HUES6 (cell line): ENCODE data around the gene NR2F1.
A peak's percentile ranks its signal among the peaks of the same experiment; 100 is the strongest.

Experiments used
- H3K27ac ChIP-seq: 2 replicates; pipeline ENCODE4 v1.7.0; 2013; ENCODE audit warnings: low read depth, mild to moderate bottlenecking, low read length, inconsistent platforms
- H3K27me3 ChIP-seq: 2 replicates; pipeline ENCODE4 v1.6.1; 2013; ENCODE audit warnings: low read length; ENCODE audit not compliant: control insufficient read depth, insufficient read depth
- H3K36me3 ChIP-seq: 2 replicates; pipeline ENCODE4 v1.6.1; 2013; ENCODE audit warnings: low read length; ENCODE audit not compliant: control insufficient read depth, insufficient read depth
- H3K4me1 ChIP-seq: 2 replicates; pipeline ENCODE4 v1.6.1; 2013; ENCODE audit warnings: low read length; ENCODE audit not compliant: control insufficient read depth, insufficient read depth
- H3K4me3 ChIP-seq: 2 replicates; pipeline ENCODE4 v1.5.1; 2013; ENCODE audit warnings: low read depth, low read length
- H3K9ac ChIP-seq: one replicate; pipeline ENCODE4 v1.6.1; 2013; ENCODE audit warnings: mild to moderate bottlenecking, low read length
- H3K9me3 ChIP-seq: 2 replicates; pipeline ENCODE4 v1.6.1; 2013; ENCODE audit warnings: low read depth, low read length; ENCODE audit not compliant: control insufficient read depth, insufficient read depth

Gene NR2F1

GRCh38 chr5:93602241-93603077 is 19.4 kb downstream of the NR2F1 start:
- H3K9me3 ChIP-seq = peaks cover 4% of the 10 kb centered on the region
- H3K9ac ChIP-seq = no peak overlapping the region
- no peaks in the 10 kb centered on the region for H3K36me3 ChIP-seq
- peaks cover 100% of the 10 kb centered on the region for H3K27me3 ChIP-seq
- H3K4me3 ChIP-seq = peak overlapping the region; percentile 2
- peaks cover 21% of the 10 kb centered on the region for H3K4me1 ChIP-seq
- H3K27ac ChIP-seq = no peak overlapping the region

GRCh38 chr5:93603078-93603792 is 20.2 kb downstream of the NR2F1 start:
- Histone ChIP-seq H3K27me3 (peaks cover 100% of the 10 kb centered on the region), H3K27ac (no peak overlapping the region), H3K36me3 (no peaks in the 10 kb centered on the region), H3K9me3 (peaks cover 4% of the 10 kb centered on the region), H3K9ac (no peak overlapping the region), H3K4me1 (peaks cover 22% of the 10 kb centered on the region), H3K4me3 (no peak overlapping the region)

GRCh38 chr5:93603793-93604643 is 21.0 kb downstream of the NR2F1 start:
- 0 out of 2 replicates have a peak overlapping the region, but pooled peaks have one; percentile 13 for H3K4me3 ChIP-seq
- H3K27ac ChIP-seq = no peak overlapping the region
- peaks cover 4% of the 10 kb centered on the region for H3K9me3 ChIP-seq
- H3K9ac ChIP-seq = no peak overlapping the region
- H3K4me1 ChIP-seq = peaks cover 14% of the 10 kb centered on the region
- peaks cover 100% of the 10 kb centered on the region for H3K27me3 ChIP-seq
- no peaks in the 10 kb centered on the region for H3K36me3 ChIP-seq

DNA sequence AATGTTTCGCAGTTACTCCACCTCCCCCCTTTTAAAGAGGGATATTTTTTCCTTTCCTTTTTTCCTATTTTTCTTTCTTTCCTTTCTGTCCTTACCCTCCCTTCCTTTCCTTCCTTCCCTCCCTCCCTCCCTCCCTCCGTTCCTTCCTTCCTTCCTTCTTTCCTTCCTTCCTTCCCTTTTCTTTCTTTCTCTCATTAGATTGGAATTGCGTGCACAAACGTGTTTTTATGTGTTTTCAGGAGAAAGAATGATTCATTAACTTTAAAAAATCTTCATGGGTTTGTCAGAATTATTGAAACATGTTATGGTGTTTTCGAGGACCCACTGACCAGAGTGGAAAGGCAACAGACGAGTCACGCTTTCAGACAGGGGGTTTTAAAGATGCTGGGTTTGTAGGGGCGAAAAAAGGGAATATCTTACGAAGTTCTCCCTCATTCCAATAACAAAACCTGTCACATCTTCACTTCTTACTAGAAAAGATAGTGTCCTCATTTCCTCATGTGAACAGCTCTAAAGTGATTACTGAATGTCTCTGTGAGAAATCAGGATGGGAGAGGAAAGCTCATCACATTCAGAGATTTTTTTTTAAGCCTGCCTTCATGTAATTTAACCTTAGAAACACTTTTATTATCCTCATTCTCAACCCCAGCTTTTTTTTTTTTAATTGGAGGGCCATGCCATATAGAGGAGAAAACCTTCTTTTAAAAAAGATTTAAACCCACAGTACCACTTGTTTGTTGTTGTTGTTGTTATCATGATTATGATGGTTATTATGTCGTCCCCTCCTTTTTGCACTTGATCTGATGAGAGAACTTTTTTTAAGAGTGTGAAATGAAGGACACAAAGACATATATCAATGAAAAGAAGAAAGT is 21.9 kb downstream of the NR2F1 start:
- Histone ChIP-seq H3K27me3 (peaks cover 100% of the 10 kb centered on the region), H3K27ac (no peak overlapping the region), H3K4me3 (no peak overlapping the region), H3K36me3 (no peaks in the 10 kb centered on the region), H3K4me1 (peaks cover 14% of the 10 kb centered on the region), H3K9ac (no peak overlapping the region), H3K9me3 (peaks cover 4% of the 10 kb centered on the region)

GRCh38 chr5:93606382-93606752 is 23.3 kb downstream of the NR2F1 start:
- H3K4me1 ChIP-seq = peaks cover 17% of the 10 kb centered on the region
- no peaks in the 10 kb centered on the region for H3K36me3 ChIP-seq
- no peak overlapping the region for H3K27ac ChIP-seq
- peaks cover 4% of the 10 kb centered on the region for H3K9me3 ChIP-seq
- H3K27me3 ChIP-seq = peaks cover 100% of the 10 kb centered on the region
- H3K4me3 ChIP-seq = no peak overlapping the region
- no peak overlapping the region for H3K9ac ChIP-seq

GRCh38 chr5:93607367-93608258 is 24.6 kb downstream of the NR2F1 start:
- H3K4me1 ChIP-seq = peaks cover 11% of the 10 kb centered on the region
- no peak overlapping the region for H3K9ac ChIP-seq
- peak overlapping the region; percentile 43 for H3K4me3 ChIP-seq
- no peak overlapping the region for H3K27ac ChIP-seq
- H3K36me3 ChIP-seq = no peaks in the 10 kb centered on the region
- peaks cover 99% of the 10 kb centered on the region for H3K27me3 ChIP-seq
- H3K9me3 ChIP-seq = peaks cover 4% of the 10 kb centered on the region

GRCh38 chr5:93608855-93609254 is 25.8 kb downstream of the NR2F1 start:
- H3K27me3 ChIP-seq = peaks cover 99% of the 10 kb centered on the region
- H3K4me1 ChIP-seq = peaks cover 11% of the 10 kb centered on the region
- H3K27ac ChIP-seq = no peak overlapping the region
- H3K4me3 ChIP-seq = no peak overlapping the region
- H3K9ac ChIP-seq = no peak overlapping the region
- H3K9me3 ChIP-seq = peaks cover under 1% of the 10 kb centered on the region
- H3K36me3 ChIP-seq = no peaks in the 10 kb centered on the region

- Histone ChIP-seq H3K27ac (no peak overlapping the region), H3K4me1 (peaks cover 11% of the 10 kb centered on the region), H3K9me3 (no peaks in the 10 kb centered on the region), H3K9ac (no peak overlapping the region), H3K27me3 (peaks cover 99% of the 10 kb centered on the region), H3K36me3 (no peaks in the 10 kb centered on the region), H3K4me3 (no peak overlapping the region)
Measured at GRCh38 chr5:93609762-93610161, 26.7 kb downstream of the NR2F1 start.

DNA sequence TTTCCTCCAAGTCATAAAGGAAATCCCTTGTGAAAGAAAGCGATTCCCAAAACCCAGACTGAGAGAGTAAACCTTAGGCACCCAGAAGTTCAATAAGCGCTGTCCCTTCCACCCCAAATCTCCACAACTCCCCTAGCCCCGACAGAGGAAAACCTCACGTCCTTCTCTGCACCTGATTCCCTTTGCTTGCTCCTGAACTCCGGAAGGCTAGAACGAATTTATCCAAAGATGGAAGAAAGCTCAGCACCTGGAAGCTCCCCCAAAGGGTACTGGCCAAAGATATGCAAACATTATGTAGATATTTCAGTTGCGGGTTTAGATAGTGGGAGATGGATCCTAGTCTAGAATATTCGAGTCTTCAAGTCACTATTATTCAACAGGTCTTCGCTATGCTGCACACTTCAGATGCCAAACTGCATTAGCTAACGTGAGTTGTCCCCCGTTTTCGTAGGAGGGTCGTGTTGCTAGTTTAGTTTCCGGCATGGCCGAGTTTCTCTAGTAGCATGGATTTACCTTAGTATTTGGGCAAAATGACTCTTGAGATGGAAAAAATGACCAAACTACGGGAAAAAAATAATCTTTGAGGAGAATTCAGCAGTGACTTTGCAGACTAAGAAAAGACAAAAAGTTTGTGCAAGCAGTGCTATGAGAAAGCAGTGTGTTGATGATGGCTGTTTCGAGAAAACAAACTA is 27.7 kb downstream of the NR2F1 start:
- peaks cover 99% of the 10 kb centered on the region for H3K27me3 ChIP-seq

More for the DNA sequence above, 27.7 kb downstream of the NR2F1 start:
- no peak overlapping the region for H3K27ac ChIP-seq
- no peaks in the 10 kb centered on the region for H3K36me3 ChIP-seq
- H3K4me3 ChIP-seq = no peak overlapping the region
- peaks cover 11% of the 10 kb centered on the region for H3K4me1 ChIP-seq
- H3K9me3 ChIP-seq = no peaks in the 10 kb centered on the region
- H3K9ac ChIP-seq = no peak overlapping the region
